RPMI8226 (cell line): ENCODE data around the gene CAPRIN1.
A peak's percentile ranks its signal among the peaks of the same experiment; 100 is the strongest.

Experiments
- DNase-seq: peaks from one replicate; pipeline ENCODE4 v3.0.0-alpha.2; 2015

Gene CAPRIN1

DNA sequence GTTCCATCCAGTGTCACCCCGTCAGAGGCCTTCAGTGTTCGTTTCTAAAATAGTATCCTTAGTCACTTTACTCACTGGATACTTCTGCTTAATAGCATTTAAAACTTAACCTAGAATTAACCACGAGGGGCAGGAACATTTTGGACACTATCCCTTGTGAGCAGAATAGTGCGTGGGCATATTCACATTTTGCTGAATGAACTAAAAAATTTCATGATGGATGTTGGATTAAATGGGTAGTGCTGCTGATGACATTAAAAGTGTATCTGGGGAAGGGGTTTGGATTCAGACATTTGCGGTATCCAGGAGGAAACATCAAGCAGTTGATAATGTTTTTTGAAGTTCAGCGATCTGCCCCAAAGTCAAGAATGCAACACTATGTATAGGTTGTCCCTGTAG is 53.1 kb downstream of the CAPRIN1 start:
- DNase-seq: no peak

DNA sequence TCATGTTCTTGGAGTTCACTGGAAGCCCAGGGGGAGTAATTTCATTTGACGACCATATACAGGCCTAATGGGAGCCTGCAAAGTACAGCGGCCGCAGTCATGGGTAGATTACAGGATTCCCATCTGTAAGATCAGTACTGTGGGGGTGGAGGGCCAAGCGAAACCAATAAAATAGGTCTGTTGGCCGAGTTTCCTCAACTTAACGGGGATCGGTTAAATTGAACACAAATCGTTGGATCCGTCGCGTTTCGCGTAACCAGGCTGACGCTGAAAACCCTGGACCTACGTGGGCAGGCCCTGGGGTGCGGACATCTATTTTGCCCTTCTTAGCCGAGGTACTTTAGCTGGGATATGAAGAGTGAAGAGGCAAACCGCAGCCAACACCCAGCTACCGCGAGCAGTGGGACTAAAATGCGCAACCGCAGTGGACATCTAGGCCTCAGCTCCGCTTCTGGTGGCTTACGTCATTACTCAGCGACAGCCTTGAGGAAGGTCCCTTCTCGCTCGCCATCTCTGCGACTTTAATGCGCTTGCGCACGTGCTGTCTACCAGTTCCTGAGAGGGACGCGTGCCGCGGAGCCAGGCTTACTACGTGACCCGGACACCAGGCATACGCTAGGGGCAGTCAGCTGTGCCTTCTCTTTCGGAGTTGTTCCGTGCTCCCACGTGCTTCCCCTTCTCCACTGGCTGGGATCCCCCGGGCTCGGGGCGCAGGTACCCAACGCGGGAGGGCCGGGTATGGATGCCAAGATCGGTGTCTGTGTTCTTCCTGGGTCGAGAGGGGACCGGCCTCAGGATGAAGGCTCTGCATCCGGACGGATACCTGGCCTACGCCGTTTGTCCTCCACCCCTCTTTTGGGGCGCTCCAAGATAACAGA is 53.8 kb downstream of the CAPRIN1 start, which contains the start of gene NAT10:
Gene NAT10 (plus strand): TSS at position 551 of the 878 bp plus-strand sequence. CDS start 2,597 bp downstream, outside the sequence.
- DNase-seq: peak; percentile 97

DNA sequence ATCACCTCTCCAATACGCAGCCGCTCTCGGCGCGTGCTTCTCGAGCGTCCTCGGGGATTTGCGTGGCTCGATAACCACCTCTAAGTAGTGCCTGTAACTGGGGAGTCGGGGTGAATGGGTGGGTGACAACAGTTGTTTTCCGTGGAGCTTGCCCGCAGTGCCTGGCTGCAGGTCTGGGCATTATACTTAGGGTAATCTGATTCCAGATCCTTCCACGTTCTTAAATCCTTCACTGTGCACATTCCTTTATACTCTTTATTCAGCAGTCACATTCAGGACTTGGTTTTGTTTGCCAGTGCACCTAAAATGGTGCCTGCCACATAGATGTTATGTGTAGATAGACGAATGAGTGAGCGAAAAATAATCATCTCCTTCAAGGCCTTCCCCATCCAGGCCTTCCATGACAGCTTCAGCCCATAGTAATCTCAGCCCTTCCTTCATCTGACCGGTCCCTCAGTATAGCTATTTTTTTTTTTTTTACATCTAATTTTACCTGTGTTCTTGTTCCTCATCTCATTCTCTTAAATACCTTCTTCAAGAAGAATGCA is 54.5 kb downstream of the CAPRIN1 start:
- DNase-seq: no peak

DNA sequence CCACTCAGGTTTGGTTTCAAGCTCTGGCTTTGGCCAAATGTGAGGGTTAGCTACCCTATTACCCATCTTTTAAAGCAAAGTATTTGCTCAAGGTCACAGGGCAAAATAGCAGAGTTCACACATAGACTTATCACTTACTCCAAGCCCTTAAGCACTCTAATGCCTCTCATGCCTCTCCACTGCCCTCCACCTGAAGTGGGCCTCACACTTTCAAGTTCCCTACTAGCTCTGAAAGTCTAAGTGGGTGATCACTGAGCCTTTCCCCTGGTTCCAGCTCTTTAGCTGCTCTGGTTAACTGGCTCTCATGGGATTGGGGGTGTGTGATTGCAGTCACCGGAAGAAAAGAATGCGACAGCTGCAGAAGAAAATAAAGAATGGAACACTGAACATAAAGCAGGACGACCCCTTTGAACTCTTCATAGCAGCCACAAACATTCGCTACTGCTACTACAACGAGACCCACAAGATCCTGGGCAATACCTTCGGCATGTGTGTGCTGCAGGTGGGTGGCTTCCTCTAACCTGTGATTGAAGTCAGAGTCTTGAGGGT is 60.3 kb downstream of the CAPRIN1 start:
- DNase-seq: no peak

DNA sequence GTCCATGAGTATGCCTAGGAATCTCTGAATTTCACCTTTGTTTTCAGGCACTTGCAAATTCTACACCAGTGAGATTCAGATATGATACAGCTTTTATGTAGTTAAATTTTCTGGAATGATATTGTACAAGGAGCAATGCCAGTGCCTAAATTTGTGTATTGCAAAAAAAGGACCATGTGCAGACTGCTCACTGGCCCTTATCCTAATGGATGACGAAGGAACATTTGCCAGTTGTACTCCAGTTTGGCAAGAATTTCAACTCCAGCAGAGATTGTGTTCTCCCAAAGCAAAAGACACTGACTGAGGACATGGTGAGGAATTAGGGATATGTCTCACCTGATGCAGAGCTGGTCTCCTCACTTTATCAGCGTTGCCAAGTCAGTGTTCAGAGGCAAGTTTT is 62.5 kb downstream of the CAPRIN1 start:
- DNase-seq: no peak

DNA sequence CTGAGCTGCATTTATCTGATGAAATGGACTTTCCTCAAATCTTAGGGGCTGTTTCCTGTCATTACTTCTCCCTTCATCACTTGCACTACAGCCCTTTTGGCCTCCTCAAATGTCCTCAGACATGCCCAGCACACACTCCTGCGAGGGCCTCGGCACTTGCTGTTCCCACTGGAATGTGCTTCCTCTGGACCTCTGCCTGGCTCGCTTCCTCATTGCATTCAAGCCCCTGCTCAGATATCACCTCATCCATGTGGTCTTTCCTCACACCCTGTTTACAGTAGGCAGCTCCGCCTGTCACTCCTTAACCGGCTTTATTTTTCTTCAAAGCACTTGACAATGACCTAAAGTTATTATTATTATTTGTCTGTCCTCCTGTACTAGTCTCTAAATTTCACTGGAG is 62.9 kb downstream of the CAPRIN1 start:
- DNase-seq: no peak

DNA sequence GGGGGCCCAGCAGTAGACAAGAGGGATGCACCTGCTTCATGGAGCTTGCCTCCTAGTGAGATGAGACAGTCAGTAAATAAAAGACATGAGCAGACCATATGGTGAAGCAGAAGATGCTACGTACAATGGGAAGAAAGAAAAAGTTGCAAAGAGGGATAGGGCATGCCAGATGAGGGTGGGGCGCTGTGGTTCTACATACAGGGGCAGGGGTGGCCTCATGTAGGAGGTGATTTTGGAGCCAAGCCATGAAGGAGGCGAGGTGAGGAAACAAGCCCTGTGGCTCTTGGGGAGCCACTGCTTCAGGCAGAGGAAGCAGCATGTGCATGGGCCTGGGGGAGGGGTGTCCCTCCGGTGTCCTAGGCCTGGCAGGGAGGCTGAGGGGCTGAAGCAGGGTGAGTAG is 69.1 kb downstream of the CAPRIN1 start:
- DNase-seq: no peak

DNA sequence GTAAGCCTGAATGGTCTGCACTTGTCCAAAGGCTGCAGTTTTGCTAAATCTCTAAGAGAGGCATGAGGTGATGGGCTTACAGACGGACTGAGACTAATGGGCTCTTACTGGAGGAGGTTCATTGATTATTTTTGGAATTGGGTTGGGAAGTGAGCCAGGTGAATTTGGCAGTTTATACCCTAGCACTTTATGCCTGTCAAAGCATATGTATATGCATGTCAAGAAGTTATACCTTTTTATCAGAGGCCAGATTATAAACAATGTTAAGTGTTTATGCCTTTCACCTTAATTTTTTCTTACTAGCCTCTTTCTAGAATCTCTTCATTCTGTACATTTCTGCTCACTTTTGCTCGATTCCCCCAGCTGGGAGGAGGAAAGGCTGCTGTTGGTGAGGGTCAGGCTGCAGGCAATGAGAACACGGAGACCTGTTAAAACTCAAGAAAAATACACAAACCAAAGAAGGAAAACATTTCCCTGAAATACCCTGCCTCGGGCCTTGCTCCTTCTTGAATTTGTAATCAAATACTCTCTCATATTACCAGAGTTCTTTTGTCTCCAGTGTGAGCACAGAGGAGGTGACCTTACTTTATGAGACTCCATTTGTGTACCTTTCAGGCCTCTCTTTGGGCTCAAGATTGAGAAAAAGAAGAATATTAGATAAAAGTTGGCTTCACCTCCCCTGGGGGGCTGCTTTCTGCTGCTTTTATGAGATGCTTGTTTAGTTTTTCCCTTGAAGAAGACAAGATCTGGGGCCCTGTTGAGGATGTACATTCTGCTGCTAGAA is 73.5 kb downstream of the CAPRIN1 start:
- no peak for DNase-seq

DNA sequence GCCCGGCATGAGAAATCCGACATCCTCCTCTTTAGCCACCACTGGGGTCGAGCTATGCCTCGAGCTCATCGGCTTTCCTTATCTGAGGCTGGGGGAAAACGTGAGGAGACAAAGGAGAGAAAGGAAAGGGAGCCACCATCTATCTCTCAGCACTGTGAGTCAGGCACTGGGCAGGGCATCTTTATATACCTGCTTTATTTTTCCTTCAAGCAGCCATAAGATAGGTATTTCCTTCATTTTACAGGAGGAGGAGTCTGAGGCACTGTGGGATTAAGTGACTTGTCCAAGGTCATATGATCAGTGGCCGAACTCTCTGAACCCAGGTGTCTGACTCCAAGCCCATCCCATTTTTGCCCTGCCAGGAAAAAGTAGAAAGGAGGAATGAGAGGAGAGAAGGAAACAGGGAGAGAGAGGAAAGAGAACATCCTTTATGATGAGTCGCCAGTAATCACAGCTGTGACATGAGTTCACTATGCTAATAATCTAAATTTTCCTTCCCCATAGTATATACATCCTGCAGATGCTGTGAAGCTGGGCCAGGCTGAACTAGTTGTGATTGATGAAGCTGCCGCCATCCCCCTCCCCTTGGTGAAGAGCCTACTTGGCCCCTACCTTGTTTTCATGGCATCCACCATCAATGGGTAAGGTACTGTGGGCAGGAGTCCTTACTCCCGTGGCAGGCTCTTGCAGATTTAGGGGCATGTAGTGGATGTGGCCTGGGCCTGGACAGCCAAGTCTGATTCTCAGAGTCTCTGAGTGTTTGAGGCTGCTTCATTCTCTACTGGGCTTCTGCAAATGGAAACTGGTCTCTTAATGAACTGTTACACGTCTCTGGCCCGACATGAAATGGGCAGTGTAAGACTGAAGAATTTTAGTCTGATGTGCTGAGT is 75.7 kb downstream of the CAPRIN1 start:
- no peak for DNase-seq

DNA sequence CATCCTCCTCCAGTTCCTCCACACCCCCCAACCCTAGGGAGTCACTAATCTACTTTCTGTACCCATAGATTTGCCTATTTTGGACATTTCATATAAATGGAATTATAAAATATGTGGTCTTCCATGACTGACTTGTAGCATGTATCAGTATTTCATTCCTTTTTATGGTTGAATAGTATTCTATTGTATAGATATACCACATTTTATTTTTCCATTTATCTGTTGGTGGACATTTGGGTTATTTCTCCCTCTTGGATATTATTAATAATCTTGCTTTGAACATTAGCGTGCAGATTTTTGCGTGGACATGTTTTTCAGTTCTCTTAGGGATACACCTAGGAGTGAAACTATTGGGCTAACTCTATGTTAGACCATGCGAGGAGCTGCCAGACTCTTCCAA is 77.3 kb downstream of the CAPRIN1 start:
- no peak for DNase-seq

DNA sequence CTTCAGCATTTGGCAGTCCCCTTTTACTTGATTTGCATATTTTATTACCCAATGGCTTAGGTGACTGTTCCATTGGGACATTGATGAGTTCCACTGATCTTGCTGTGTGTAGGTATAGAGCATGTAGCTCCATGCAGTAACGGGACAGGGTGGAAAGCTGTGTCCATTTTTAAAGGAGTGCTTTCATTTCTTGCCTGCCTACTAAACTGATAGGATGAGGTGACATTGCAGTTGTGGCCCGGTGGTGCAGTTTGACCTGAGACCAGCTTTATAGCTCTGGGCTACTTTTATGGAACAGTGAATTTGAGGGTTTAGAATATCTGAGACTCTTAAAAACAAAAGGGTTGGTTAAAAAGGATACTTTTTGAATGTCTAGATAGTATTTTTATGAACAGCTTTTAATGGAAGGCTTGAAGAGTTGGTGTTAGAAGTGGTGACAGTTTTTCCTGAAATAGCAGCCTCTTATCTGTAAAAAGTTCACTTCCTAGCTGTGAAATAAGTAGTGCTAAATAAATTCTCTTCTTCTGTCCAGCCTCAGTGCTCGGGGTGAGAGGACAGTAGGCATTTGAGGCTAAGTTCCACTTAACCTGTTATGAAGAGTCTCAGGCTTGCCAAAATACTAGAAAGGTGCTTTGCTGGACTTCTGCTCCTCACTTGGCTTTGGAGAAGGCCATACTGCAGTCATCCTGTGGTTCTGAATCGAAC is 80.9 kb downstream of the CAPRIN1 start:
- no peak for DNase-seq

DNA sequence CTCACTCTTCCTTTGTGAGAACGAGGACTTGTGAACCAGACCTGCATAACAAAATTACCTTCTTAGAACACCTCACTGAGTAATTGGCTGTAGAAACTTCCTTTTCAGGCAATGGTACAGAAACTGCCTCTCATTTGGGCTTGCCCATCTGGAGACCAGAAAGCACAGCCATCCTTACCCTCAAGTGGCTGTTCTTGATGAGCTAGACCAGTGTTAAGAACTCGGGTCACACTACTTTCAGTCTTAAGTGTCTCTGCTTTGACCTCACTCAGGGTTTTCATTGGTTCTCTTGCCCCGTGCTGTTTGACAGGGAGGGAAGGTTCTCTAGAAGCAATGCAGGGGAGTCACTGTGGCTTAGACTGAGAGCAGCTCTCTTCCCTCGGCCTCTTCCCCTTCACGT is 83.2 kb downstream of the CAPRIN1 start:
- DNase-seq: no peak

DNA sequence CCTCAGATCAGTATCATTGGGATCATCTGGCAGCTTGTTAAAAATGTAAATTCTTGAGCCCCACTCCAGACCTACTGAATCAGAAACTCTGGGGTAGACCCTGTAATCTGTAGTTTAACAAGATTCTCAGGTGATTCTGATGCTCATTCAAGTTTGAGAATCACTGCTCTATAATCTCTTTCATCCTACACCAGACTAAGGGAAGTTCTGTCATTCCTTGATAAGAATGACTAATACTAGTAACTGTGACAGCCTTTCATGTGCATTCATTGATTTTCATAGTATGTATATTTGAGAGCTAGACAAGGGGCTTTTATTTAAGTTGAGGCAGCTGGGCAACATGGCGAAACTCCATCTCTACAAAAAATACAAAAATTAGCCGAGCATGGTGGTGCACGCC is 83.9 kb downstream of the CAPRIN1 start:
- no peak for DNase-seq

DNA sequence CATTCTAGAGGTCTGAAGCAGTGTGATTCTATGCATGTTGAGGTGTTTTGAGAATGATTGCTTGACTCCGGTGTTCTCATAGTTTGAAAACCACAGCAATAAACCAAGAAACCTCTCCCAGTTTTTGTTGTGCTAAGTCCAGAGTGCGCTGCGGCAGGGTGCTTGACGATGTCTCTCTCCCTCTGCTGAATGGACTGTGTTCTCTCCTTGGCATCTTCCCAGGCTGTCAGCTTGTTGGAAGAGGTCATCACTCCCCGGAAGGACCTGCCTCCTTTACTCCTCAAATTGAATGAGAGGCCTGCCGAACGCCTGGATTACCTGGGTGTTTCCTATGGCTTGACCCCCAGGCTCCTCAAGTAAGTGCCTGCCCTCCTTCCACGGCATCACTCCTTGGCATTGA is 84.9 kb downstream of the CAPRIN1 start:
- DNase-seq: no peak

DNA sequence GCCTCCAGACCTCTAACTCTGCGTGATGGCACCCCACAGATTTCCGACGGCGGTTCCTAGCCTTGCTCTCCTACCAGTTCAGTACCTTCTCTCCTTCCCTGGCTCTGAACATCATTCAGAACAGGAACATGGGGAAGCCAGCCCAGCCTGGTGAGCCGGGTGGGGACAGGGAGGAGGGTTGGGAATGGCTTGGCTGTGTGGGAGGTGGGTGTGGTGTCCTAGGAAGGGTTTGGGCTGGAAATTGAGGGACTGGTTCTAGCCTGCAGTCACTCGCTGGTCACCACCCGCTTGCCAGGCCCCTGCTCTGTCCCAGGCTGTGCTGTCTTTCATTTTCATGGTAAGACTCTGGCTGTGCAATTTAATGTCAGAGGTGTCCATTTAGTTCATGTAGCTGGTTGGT is 87.8 kb downstream of the CAPRIN1 start:
- DNase-seq: no peak

DNA sequence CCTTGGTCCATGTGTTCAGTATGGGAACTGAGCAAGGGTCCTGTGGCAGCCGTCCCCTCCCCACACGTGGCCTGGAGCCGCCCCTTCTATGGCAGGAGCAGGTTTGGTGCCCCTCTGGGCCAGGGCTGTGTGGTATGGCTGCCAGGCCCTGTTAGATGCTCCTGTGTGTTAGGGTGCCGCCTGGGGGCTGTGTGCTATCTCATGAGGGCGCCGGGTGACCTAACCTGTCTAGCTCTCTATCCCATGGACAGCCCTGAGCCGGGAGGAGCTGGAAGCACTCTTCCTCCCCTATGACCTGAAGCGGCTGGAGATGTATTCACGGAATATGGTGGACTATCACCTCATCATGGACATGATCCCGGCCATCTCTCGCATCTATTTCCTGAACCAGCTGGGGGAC is 88.6 kb downstream of the CAPRIN1 start:
- DNase-seq: no peak

DNA sequence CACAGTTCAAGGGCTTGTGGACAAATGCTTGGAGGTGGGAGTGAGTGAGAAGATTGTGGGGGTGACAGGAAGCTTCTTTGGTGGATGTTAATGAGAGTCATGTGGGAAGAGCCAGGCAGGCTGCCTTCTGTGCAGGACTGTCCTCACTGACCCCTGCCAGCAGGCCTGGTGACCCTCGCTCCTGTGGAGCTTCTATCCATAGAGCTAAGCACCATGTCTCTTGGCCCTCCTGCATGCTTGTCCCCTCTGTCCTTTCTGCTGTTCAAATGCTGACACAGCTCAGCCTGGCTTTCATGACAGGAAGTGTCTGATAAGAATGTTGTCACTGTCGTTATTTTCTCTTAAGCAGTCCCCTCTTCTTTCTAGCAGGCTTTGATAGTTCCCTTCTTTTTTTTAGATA is 91.5 kb downstream of the CAPRIN1 start:
- DNase-seq: no peak

DNA sequence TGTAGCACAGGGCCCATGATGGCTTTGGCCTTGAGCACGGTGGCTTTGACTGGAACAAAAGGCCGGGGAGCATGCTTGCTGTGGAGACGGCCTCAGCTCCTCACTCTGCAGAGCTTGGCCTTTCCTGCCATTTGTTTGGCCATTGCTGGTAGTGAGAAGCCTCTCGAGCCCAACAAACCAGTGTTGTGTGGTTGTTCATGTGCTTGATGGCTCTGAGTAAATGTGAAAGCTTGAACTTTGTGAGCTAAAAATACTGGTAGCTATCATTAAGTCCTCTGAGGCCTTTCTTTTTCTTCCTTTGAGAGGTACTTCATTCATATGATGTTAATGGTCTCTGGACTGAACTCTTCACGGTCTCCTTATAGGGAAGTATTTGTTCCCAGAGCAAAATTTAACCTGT is 93.5 kb downstream of the CAPRIN1 start:
- no peak for DNase-seq

DNA sequence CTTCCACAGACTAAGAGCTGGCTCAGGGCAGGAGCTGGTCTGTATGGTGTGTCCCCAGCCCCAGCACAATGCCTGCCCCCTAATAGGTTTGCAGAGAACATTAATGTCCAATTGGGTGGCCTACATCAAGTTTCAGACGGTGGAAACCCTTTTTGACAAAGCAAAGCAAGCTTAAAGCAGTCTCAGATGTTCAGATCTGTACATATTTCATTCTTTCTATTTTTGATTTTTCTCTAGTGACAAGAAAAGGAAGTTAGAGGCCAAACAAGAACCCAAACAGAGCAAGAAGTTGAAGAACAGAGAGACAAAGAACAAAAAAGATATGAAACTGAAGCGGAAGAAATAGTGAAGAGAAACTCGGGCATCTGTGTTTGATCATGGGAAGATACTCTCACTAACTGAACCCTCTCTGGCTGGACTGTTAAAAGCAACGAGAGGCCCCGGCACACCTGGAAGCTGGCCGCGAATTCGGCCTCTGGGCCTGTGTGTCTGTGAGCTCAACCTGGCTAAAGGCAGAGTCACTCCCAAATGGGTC is 94.4 kb downstream of the CAPRIN1 start:
- no peak for DNase-seq

DNA sequence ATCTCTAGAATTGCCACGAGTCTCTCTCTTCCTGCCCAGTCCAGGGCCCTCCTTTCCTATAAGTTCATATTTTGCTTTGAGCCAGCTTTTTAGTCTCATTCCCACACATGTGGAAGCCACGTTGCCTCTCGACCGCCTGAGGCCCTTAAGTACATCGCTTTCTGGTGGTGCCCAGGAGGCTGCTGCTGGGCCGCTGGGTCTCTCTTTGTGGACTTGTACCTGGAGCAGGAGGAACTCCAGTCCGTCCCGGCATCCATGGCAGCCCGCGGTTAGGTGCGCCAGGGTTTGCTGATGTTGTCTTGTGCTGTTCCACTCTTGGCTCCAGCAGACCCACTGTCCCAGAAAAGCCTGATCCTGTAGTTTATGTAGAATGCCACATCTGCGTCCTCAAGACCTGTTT is 94.9 kb downstream of the CAPRIN1 start:
- no peak for DNase-seq

DNA sequence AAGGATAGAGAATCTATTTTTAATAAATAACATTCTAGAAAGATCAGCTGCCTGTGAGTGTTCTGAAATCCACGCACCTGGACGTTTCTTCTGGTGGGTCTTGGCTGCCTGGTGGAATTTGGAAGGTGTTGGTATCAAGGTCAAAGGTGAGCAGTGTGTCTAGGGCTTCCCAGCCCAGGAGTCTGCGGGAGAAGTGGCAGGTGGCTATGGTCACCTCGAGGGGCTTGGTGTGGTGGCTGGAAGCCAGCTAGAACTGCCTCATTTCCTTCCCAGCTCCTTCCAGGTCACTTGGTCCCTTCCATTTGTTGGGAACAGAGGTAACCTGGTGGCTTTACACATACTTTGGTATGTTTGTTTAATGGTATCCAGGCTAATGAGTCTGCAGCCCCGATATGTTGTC is 95.3 kb downstream of the CAPRIN1 start:
- no peak for DNase-seq

DNA sequence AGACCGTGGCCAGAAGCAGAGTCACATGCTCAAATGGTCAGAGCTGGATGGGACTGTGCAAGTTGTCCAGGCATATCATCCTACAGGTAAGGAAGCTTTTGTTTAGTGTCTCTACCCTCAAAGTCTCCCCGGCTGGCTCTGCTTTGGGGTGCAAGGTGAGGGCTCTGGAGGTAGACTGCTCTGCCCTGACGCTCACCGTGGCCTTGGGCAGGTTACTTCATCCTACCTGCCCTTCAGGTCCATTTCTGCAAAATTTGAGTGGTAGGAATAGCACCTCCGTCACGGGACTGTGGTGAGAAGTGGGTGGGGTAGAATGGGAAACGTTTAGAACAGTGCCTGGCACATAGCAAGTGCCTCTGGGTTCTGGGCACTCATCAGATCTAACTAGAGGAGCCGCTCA is 96.0 kb downstream of the CAPRIN1 start:
- no peak for DNase-seq
